ENCODE results near the gene CYP4F8. TPM values are rescaled to one million over a fixed set of nuclear protein-coding genes. Genes with fewer than 3 reads are reported as not detected.
"Not testable (repeated sequence)": the region's sequence is repeated elsewhere in the genome, so short reads cannot be mapped to it uniquely, and the experiment has no call there.

Gene CYP4F8
- total and polyA plus RNA-seq, 9 of the 15 experiments (the other 6 are each of a cell fraction or from before 2014, with no cell fraction given) = not detected

- no peaks in the 10 kb centered on the region for H3K9me1 ChIP-seq (ENCODE audit: control insufficient read depth, insufficient read depth, low read length)
- no peaks in the 10 kb centered on the region for H3K79me2 ChIP-seq (ENCODE audit: control insufficient read depth, insufficient read depth, low read length)
- no peaks in the 10 kb centered on the region for H3K4me1 ChIP-seq (replicated peaks in 1 of 2; ENCODE audit: control insufficient read depth in 2 of 2, insufficient read depth in 2 of 2, low read length in 2 of 2)
- no peak overlapping the region for H3K4me3 ChIP-seq
- no peaks in the 10 kb centered on the region for H3K36me3 ChIP-seq (ENCODE audit: control insufficient read depth, insufficient read depth, low read length)
- ATAC-seq (no peak), DNase-seq (ENCODE audit: extremely low read depth in 1 of 4, low spot score in 3 of 4) (no peak), FAIRE-seq (no peak)
- H3K27me3 ChIP-seq (ENCODE audit: control insufficient read depth in 2 of 2, insufficient read depth in 2 of 2, low read length in 2 of 2) = peaks cover 3 to 12% of the 10 kb centered on the region in 2 experiments; a peak in 3 of 5 replicates
- H3K4me2 ChIP-seq (ENCODE audit: insufficient read depth, low read length) = no peak overlapping the region
- CTCF ChIA-PET (ENCODE audit: low intra/inter-chr PET ratio) = no interaction called here
- no peak overlapping the region for H2AFZ ChIP-seq (ENCODE audit: low read depth, low read length)
- H3K9ac ChIP-seq (ENCODE audit: insufficient read depth in 1 of 2, low read depth in 2 of 2, low read length in 2 of 2) = no peak overlapping the region
- in situ Hi-C loops (cut with MboI) (no loop called here), intact Hi-C loops (cut with micrococcal nuclease) (no loop called here)
- BruUV-seq (replicated peaks) = no TSS peak
- H3K9me3 ChIP-seq (replicated peaks; ENCODE audit: control insufficient read depth, insufficient read depth, low read depth, low read length) = no peaks in the 10 kb centered on the region
- TF ChIP-seq PRDM10 (IDR thresholded peaks at IDR 0.05; ENCODE audit: partially characterized antibody) (no peak), POU5F1 (IDR thresholded peaks at IDR 0.05; ENCODE audit: borderline replicate concordance, low read depth, low read length, partially characterized antibody) (no peak), IFI16 (CRISPR knock-in tag; IDR thresholded peaks at IDR 0.05) (no peak), DLX4 (CRISPR knock-in tag; IDR thresholded peaks at IDR 0.05) (no peak)
- POLR2A ChIA-PET = interaction anchor here (0.6 kb wide), 1 partner anchor 18 kb away, joined by 3 read pairs; no protein-coding TSS in a partner anchor
- H3K27ac ChIP-seq (ENCODE audit: extremely low read depth, low read depth, low read length) = no peak overlapping the region
- 0 out of 2 replicates have a peak, but pooled peaks cover 2% of the 10 kb centered on the region for H4K20me1 ChIP-seq (replicated peaks; ENCODE audit: control insufficient read depth, insufficient read depth, low read length)
- 0% methylated on average over 4 of the region's 4 CpGs for WGBS (ENCODE audit: insufficient coverage, low coverage, missing lambda C conversion rate)
Measured at GRCh38 chr19:15591796-15592195, 23.2 kb upstream of the CYP4F8 start.

GRCh38 chr19:15592506-15592905, 22.5 kb upstream of the CYP4F8 start:
- H3K4me2 ChIP-seq (ENCODE audit: insufficient read depth, low read length); H3K4me1 ChIP-seq (replicated peaks in 1 of 2; ENCODE audit: control insufficient read depth in 2 of 2, insufficient read depth in 2 of 2, low read length in 2 of 2); H3K27ac ChIP-seq (ENCODE audit: extremely low read depth, low read depth, low read length); CTCF ChIA-PET (ENCODE audit: low intra/inter-chr PET ratio); H2AFZ ChIP-seq (ENCODE audit: low read depth, low read length); H3K9me1 ChIP-seq (ENCODE audit: control insufficient read depth, insufficient read depth, low read length); H3K79me2 ChIP-seq (ENCODE audit: control insufficient read depth, insufficient read depth, low read length); FAIRE-seq; in situ Hi-C loops (cut with MboI); intact Hi-C loops (cut with micrococcal nuclease); ATAC-seq; H3K36me3 ChIP-seq (ENCODE audit: control insufficient read depth, insufficient read depth, low read length); BruUV-seq (replicated peaks); H3K4me3 ChIP-seq; H3K9me3 ChIP-seq (replicated peaks; ENCODE audit: control insufficient read depth, insufficient read depth, low read depth, low read length); H4K20me1 ChIP-seq (replicated peaks; ENCODE audit: control insufficient read depth, insufficient read depth, low read length); H3K9ac ChIP-seq (ENCODE audit: insufficient read depth in 1 of 2, low read depth in 2 of 2, low read length in 2 of 2); DNase-seq (ENCODE audit: extremely low read depth in 1 of 4, low spot score in 3 of 4): not testable (repeated sequence)
- POLR2A ChIA-PET = interaction anchor here (0.6 kb wide), 1 partner anchor 19 kb away, joined by 3 read pairs; no protein-coding TSS in a partner anchor
- peaks cover 3 to 12% of the 10 kb centered on the region in 2 experiments; a peak in 3 of 5 replicates for H3K27me3 ChIP-seq (ENCODE audit: control insufficient read depth in 2 of 2, insufficient read depth in 2 of 2, low read length in 2 of 2)
- 4% methylated on average over 5 of the region's 5 CpGs for WGBS (ENCODE audit: insufficient coverage, low coverage, missing lambda C conversion rate)

GRCh38 chr19:15593766-15594165, 21.3 kb upstream of the CYP4F8 start:
- H3K4me3 ChIP-seq; CTCF ChIA-PET (ENCODE audit: low intra/inter-chr PET ratio); H3K4me2 ChIP-seq (ENCODE audit: insufficient read depth, low read length); DNase-seq (ENCODE audit: extremely low read depth in 1 of 4, low spot score in 3 of 4); H3K9me1 ChIP-seq (ENCODE audit: control insufficient read depth, insufficient read depth, low read length); H4K20me1 ChIP-seq (replicated peaks; ENCODE audit: control insufficient read depth, insufficient read depth, low read length); intact Hi-C loops (cut with micrococcal nuclease); H3K9me3 ChIP-seq (replicated peaks; ENCODE audit: control insufficient read depth, insufficient read depth, low read depth, low read length); POLR2A ChIA-PET; H3K79me2 ChIP-seq (ENCODE audit: control insufficient read depth, insufficient read depth, low read length); H3K27me3 ChIP-seq (ENCODE audit: control insufficient read depth in 2 of 2, insufficient read depth in 2 of 2, low read length in 2 of 2); H3K27ac ChIP-seq (ENCODE audit: extremely low read depth, low read depth, low read length); H2AFZ ChIP-seq (ENCODE audit: low read depth, low read length); H3K4me1 ChIP-seq (replicated peaks in 1 of 2; ENCODE audit: control insufficient read depth in 2 of 2, insufficient read depth in 2 of 2, low read length in 2 of 2); ATAC-seq; BruUV-seq (replicated peaks); H3K9ac ChIP-seq (ENCODE audit: insufficient read depth in 1 of 2, low read depth in 2 of 2, low read length in 2 of 2); FAIRE-seq; in situ Hi-C loops (cut with MboI); H3K36me3 ChIP-seq (ENCODE audit: control insufficient read depth, insufficient read depth, low read length): not testable (repeated sequence)
- WGBS (ENCODE audit: insufficient coverage, low coverage, missing lambda C conversion rate) = 0% methylated on average over 3 of the region's 4 CpGs
